ENCODE results near the gene ENO4.

Gene ENO4

GRCh38 chr10:116831790-116832189 is 17.5 kb upstream of the ENO4 start:
- DNase-seq: no peak

GRCh38 chr10:116833986-116834985 is 15.0 kb upstream of the ENO4 start:
- DNase-seq: no peak

DNA sequence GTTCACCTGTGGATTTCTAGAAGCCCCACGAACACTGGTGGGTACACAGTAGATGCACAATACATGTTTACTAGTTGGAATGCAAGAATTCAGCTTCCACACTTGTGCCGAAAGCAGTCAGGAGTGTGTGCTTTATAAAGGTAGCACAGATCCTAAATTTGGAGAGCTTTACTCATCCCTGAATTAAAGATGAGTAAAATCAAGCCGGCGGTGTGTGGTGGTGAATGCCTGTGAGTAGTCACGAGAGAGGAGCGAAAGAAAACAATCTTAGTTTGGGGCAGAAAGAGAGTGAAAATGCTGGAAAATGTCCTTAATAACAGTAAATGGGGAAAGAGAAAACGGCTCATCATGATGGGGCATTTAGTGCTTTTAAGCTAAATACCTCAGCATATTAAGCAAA is 13.6 kb upstream of the ENO4 start:
- no peak for DNase-seq

DNA sequence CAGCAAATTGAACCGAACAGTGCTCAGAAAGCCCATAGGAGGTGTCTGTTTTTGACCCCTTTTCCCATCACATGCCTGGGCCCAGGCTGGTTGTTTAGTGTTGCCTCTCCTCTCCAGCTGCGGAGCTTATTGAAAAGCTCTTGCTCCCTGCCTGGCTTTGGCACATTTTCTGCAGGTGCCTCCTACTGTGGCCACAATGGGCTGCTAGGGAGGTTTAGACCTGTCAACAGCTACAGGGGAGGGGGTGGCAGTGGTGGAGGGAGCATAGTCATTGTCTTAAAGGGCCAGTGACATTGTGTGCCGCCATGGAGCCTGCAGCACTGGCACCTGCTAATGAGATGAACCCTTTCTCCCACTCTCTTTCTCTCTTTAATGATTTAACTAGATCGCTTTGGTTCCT is 13.2 kb upstream of the ENO4 start:
- DNase-seq: no peak

- no peak for DNase-seq
Measured at GRCh38 chr10:116836902-116837523, 12.3 kb upstream of the ENO4 start.

DNA sequence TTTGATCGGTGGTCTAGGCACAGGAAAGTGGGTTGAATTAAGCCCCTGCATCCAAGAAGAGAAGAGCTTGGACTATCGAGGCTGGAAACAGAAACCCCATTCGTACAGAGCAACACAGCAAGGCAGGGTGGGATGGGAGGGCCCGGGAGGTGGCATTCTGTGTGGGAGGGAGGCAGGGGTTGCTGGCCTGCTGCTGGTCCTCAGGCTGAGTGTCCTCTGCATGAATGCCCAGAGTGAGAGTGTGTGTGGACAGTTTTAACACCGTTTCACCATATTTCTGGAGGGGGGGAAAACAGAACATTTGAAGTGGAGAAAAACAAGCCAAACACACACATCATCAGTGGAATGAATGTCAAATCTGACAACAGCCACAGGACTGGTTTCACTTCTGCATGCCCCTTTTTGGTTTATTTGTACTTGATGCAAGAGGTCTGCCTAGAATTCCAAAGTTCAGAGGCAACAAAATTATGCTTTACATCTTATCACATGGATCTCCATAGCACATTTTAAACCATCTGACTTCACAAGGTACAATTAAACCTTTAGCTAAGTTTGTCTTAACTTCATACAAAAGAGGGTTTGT is 11.1 kb upstream of the ENO4 start:
- no peak for DNase-seq

DNA sequence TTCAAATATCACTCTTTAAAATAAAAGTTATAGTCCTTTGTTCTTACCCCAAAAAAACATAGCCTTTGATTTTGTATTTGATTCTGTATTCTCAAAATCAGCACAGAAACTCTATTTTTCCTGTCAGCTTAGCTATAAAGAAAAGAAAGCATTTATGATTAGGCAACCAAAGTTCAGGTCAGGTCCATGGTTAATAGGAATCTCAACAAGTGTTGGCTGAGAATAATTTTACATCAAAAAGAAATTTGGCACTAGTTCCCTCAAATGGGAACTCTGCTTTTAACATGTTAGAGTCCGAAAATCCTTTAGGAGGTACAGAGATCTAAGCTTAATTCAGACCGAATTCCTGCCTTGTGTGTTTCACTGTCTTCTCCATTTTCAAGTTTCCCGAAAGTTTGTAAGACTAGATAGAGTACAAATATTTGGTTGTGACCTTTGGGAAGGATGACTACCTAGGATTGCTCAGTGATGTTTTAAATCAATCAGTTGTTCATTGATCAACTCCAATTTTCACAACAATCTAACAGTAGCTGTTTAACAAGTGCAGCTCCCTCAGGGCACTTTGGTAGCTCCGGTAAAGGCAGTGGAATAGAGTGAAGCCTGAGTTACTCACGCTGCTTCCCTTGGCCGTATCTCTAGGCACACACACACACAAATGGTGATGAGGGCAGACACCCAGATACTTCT is 8.8 kb upstream of the ENO4 start:
- no peak for DNase-seq

DNA sequence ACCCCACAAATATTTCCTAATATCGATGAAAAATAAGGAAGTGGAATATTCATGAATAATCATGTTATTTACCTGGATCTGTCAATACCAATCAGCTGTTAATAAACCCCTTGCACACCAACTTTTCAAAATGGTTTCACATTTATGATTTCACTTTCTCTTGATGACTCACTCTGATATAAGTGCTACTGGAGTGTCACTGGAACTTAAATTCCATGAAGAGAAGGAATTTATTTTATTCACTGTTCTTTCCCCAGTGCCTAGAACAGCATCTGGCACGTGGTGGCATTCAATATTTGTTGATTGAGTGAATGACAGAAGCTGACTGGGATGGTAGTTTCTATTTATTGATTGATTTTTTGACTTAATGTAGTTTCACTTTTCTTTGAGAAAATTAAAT is 3.5 kb upstream of the ENO4 start:
- no peak for DNase-seq

- DNase-seq: no peak
Measured at GRCh38 chr10:116848032-116848943, 1.0 kb upstream of the ENO4 start.

DNA sequence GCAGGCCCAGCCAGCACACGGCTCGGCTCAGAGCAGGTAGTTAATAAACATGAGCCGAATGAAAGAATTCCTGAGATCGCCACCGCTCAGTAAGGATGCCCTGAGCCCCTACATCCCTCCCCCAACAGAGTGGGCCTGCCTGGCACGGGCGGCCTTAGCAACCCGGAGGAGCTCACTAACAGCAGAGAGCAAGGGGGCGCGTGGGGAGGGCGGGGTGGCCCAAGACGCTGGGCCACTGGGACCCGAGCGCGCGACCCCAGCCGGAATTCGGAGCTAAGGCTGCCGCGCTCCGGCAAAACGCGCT is 403 bp upstream of the ENO4 start:
- no peak for DNase-seq

GRCh38 chr10:116850058-116850611 is 836 bp downstream of the ENO4 start:
- no peak for DNase-seq

DNA sequence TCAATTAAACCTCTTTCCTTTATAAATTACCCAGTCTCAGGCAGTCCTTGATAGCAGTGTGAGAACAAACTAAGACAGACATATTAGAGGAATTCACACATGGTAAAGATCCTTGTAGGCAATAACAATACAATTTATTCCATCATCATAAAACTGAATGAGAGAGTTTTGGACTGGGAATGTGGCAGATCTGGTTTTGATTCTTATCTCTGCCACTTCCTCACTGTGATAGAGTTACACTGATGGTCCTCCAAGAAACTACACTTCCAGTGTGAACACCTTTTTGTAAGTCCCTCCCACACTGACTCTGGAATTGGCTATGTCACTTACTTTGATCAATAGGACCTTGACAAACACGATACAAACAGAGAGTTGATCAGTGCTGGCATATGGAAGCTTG is 2.9 kb downstream of the ENO4 start:
- no peak for DNase-seq

DNA sequence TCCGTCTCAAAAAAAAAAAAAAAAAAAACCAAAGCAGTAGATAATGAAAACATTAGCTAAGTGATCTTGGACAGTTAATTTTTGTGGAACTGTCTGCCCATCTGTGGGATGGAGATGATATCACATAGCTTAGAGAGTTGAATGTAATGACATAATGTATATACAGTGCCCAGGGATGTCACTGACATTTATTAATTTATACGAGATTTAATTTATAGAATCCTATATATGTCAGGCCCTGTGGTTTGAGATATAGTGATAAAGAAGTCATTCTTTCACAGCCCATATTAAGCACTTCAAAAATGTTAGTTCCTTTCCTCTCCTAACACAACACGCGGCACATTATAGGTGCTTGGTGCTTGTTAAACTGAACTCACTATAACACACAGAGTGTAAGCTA is 4.0 kb downstream of the ENO4 start:
- DNase-seq: no peak

DNA sequence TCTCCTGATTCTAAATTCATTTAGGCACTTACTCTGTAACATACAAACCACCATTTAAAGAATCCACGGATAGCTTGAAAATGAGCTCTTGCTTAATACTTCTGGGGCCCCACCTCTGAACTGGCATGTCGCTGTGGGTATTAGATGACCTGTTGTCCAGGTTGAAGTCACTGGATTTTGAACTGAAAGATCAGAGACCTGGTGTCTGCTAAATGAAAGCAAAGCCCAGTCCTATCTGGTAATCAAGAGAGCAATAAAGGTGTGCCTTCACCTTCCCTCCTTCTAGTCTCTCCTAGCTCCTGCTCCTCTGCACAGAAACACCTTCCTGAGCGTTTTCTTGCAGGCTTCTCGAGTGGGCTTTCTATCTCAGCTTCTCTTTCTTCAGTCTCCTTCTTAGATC is 4.4 kb downstream of the ENO4 start:
- no peak for DNase-seq

DNA sequence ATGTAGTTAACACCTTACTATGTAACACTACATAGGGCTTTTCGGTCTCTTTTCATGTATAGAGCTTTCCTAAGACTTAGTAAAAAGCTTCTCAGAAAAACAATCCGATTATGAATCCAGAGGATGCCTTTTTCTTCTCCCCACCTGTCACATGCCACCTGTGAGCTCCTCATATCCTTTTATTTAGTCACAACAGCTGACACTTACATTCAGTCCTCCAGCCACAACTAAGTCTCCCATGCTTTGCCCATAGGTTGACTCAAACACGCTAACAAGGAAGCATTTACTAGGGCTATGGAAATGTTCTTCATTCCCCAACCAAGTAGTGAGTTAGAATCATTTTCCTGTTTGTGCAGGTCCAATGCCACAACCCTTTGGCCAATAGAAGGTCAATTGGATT is 7.9 kb downstream of the ENO4 start:
- DNase-seq: no peak

DNA sequence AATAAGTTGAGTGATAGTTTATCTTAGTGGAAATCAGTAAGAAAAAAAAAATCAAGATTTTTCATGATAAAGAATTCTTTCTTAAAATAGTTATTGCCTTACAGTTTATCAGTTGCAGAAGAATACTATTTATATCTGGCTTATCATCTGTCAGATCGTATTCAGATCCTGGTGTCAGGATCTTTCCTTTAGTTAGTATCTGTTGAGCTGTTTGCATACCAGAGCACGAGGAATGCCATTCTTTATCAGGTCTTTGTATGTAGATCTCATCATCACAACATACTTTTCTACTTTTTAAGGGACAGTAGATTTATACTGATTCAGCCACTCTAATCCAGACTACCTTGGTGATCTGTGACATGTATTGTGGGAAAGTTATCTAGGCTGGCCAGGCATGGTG is 12.5 kb downstream of the ENO4 start:
- no peak for DNase-seq

GRCh38 chr10:116864436-116864835 is 15.1 kb downstream of the ENO4 start:
- DNase-seq: no peak

DNA sequence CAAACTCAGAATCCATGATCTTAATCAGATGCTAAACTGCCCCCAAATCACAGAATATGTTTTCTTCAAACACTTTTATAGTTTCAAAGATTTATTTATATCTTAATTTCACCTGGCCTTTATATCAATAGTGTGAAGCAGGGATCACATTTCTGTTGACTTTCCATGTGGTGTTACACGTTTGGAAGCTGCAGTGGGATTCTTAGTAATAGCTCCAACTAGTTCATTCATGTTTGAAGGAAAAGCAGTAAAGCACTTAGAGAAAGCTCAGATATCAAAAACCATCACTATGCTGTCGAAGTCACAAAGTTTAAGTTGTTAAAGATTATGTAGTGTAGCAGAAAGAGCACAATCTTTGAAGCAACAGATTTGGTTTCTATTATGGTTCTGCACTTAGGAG is 16.8 kb downstream of the ENO4 start:
- no peak for DNase-seq

- no peak for DNase-seq
Measured at GRCh38 chr10:116866987-116867595, 17.8 kb downstream of the ENO4 start.

GRCh38 chr10:116868198-116868676 is 18.9 kb downstream of the ENO4 start:
- no peak for DNase-seq

GRCh38 chr10:116868722-116869121 is 19.4 kb downstream of the ENO4 start:
- DNase-seq: no peak

DNA sequence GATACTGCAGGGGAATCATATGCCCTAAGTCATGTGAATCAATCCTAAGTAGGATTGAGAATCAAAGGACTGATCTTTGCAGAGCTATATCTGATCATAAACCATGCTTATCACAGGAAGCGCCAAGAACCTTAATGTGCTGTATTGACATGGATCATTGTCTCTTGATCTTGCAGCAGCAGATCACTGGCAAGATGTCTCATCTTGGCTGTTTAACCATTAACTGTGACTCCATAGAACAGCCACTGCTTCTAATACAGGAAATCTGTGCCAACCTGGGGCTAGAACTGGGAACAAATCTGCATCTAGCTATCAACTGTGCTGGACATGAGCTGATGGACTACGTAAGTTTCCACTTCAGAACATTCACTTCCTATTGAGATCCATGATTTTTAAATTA is 21.6 kb downstream of the ENO4 start:
- DNase-seq: no peak
